ENCODE measurements around the gene NAA30.

Gene NAA30

GRCh38 chr14:57400556-57401494 lies 10.4 kb downstream of the NAA30 start:
- no peak for DNase-seq

GRCh38 chr14:57401501-57401900 lies 11.1 kb downstream of the NAA30 start:
- DNase-seq, result no peak

- DNase-seq, result no peak
Measured at GRCh38 chr14:57402173-57402852, 11.9 kb downstream of the NAA30 start.

GRCh38 chr14:57403521-57403864 lies 13.1 kb downstream of the NAA30 start:
- DNase-seq, result no peak

- no peak for DNase-seq
Measured at GRCh38 chr14:57405562-57405961, 15.2 kb downstream of the NAA30 start.

GRCh38 chr14:57408037-57408436 lies 17.7 kb downstream of the NAA30 start:
- no peak for DNase-seq

GRCh38 chr14:57408634-57409033 lies 18.2 kb downstream of the NAA30 start:
- no peak for DNase-seq

GRCh38 chr14:57412341-57412740 lies 22.0 kb downstream of the NAA30 start:
- no peak for DNase-seq

- DNase-seq, result no peak
Measured at GRCh38 chr14:57413849-57414248, 23.5 kb downstream of the NAA30 start.

GRCh38 chr14:57417228-57417627 lies 26.8 kb downstream of the NAA30 start:
- no peak for DNase-seq

- no peak for DNase-seq
Measured at GRCh38 chr14:57418999-57419398, 28.6 kb downstream of the NAA30 start.

- no peak for DNase-seq
Measured at GRCh38 chr14:57420033-57420432, 29.6 kb downstream of the NAA30 start.

- DNase-seq, result no peak
Measured at GRCh38 chr14:57420986-57421385, 30.6 kb downstream of the NAA30 start.

GRCh38 chr14:57435923-57436322 lies 45.5 kb downstream of the NAA30 start:
- DNase-seq, result no peak

GRCh38 chr14:57461777-57462320 lies 71.5 kb downstream of the NAA30 start:
- DNase-seq, result no peak

- no peak for DNase-seq
Measured at GRCh38 chr14:57462551-57462950, 72.2 kb downstream of the NAA30 start.

GRCh38 chr14:57464008-57464730 lies 73.8 kb downstream of the NAA30 start:
- DNase-seq, result no peak

Measured in GDM1 (cell line).